Right atrium auricular region (tissue), 2 donors: ENCODE results near the gene PRPF19. TPM values are rescaled to one million over a fixed set of nuclear protein-coding genes. Genes with fewer than 3 reads are reported as not detected.

Experiments
- DNase-seq: peaks from one replicate; pipeline ENCODE4 v3.0.0-alpha.2; 2019; ENCODE audit warnings: low spot score
- H3K27ac ChIP-seq, 2 donors: fragments of 200-600 bp; sonication (generic); 1 replicate in 1 of 2; 2 replicates in 1 of 2; pipeline ENCODE4 v1.5.1; 2016 to 2019
- H3K27me3 ChIP-seq, 2 donors: fragments of 200-600 bp; sonication (generic); one replicate each; pipeline versions ENCODE4 v1.5.1 to v1.6.0; 2017 to 2019
- H3K36me3 ChIP-seq: fragments of 200-600 bp; sonication (generic); one replicate; pipeline ENCODE4 v1.5.1; 2016
- H3K4me1 ChIP-seq, 2 donors: fragments of 200-600 bp; sonication (generic); one replicate each; pipeline versions ENCODE4 v1.5.1 to v1.6.0; 2017 to 2019
- H3K4me3 ChIP-seq, 2 donors: fragments of 200-600 bp; sonication (generic); 1 replicate in 1 of 2; 2 replicates in 1 of 2; pipeline ENCODE4 v1.5.1; 2017 to 2019; ENCODE audit warnings: mild to moderate bottlenecking in 1 of 2, moderate library complexity in 1 of 2
- H3K9me3 ChIP-seq, 2 donors: fragments of 200-600 bp; sonication (generic); one replicate each; pipeline ENCODE4 v1.5.1; 2019
- CTCF ChIP-seq, 2 donors: fragments of 200-600 bp; sonication (generic); IDR thresholded peaks; one replicate each; pipeline ENCODE4 v1.5.1; 2019; ENCODE audit warnings: antibody characterized with exemption in 2 of 2
- total RNA-seq, 2 donors: library from RNA; depleted of rRNA; stranded (reverse); fragments of >200 nt; gene quantifications; one replicate each; pipeline ENCODE4 v1.1.0, GENCODE V29; 2016

The PRPF19 gene
- total RNA-seq, 2 donors from 2014 or later: 20.3 to 46.2 TPM

- Histone ChIP-seq H3K36me3 (no peaks in the 10 kb centered on the region), H3K4me3 (no peak overlapping the region), H3K4me1 (peaks cover 0 to 41% of the 10 kb centered on the region in 2 donors), H3K27me3 (no peaks in the 10 kb centered on the region), H3K9me3 (no peaks in the 10 kb centered on the region), H3K27ac (no peak overlapping the region)
- TF ChIP-seq CTCF (IDR thresholded peaks at IDR 0.05): no peak
- DNase-seq: no peak
Observed at GRCh38 chr11:60873533-60873932, 32.9 kb downstream of the PRPF19 start.

- Histone ChIP-seq H3K36me3 (no peaks in the 10 kb centered on the region), H3K27me3 (no peaks in the 10 kb centered on the region)
Observed at GRCh38 chr11:60872961-60873524, 33.3 kb downstream of the PRPF19 start.

GRCh38 chr11:60872124-60872960 lies 34.0 kb downstream of the PRPF19 start:
- no peak for TF ChIP-seq CTCF (IDR thresholded peaks at IDR 0.05)
- H3K27ac ChIP-seq: peak overlapping the region; percentile 25 to 63
- H3K4me3 ChIP-seq: no peak overlapping the region
- no peak for DNase-seq
- peaks cover 0 to 35% of the 10 kb centered on the region in 2 donors for H3K4me1 ChIP-seq
- H3K36me3 ChIP-seq: no peaks in the 10 kb centered on the region
- H3K9me3 ChIP-seq: no peaks in the 10 kb centered on the region
- H3K27me3 ChIP-seq: no peaks in the 10 kb centered on the region

More at GRCh38 chr11:60872961-60873524, 33.3 kb downstream of the PRPF19 start:
- no peak for DNase-seq
- Histone ChIP-seq H3K4me3 (no peak overlapping the region), H3K9me3 (no peaks in the 10 kb centered on the region), H3K4me1 (peaks cover 0 to 37% of the 10 kb centered on the region in 2 donors), H3K27ac (peak overlapping the region in 1 of 2 donors; percentile 63)
- TF ChIP-seq CTCF (IDR thresholded peaks at IDR 0.05): no peak

GRCh38 chr11:60871378-60872061 lies 34.9 kb downstream of the PRPF19 start:
- H3K9me3 ChIP-seq: no peaks in the 10 kb centered on the region
- no peak overlapping the region for H3K4me3 ChIP-seq
- no peak for DNase-seq
- H3K27ac ChIP-seq: peak overlapping the region; percentile 25 to 63
- H3K36me3 ChIP-seq: no peaks in the 10 kb centered on the region
- peaks cover 0 to 35% of the 10 kb centered on the region in 2 donors for H3K4me1 ChIP-seq
- TF ChIP-seq CTCF (IDR thresholded peaks at IDR 0.05): no peak
- no peaks in the 10 kb centered on the region for H3K27me3 ChIP-seq

- H3K27me3 ChIP-seq: no peaks in the 10 kb centered on the region
- no peak overlapping the region for H3K4me3 ChIP-seq
- no peak for TF ChIP-seq CTCF (IDR thresholded peaks at IDR 0.05)
- no peak overlapping the region for H3K27ac ChIP-seq
- DNase-seq: no peak
- peaks cover 0 to 35% of the 10 kb centered on the region in 2 donors for H3K4me1 ChIP-seq
- H3K9me3 ChIP-seq: no peaks in the 10 kb centered on the region
- no peaks in the 10 kb centered on the region for H3K36me3 ChIP-seq
Observed at GRCh38 chr11:60870733-60871377, 35.5 kb downstream of the PRPF19 start.
